Caco-2 (cell line): Measurements from ENCODE around the gene SLC25A17. TPM values are rescaled to one million over a fixed set of nuclear protein-coding genes. Genes with fewer than 3 reads are reported as not detected.

Experiments used
- BruUV-seq: library from RNA; stranded (reverse); fragments of 400-500 nt; replicated peaks from 2 replicates; lab custom pipeline; 2021; lab: Mats Ljungman, UMichigan
- CTCF ChIA-PET: fragments of 300-600 bp; sonication (Branson Sonifier 250); formaldehyde crosslinking; loops from one replicate; lab custom pipeline; 2022; ENCODE audit warnings: antibody characterized with exemption; lab: Charles Lee
- POLR2A ChIA-PET: fragments of 300-600 bp; sonication (Branson Sonifier 250); formaldehyde crosslinking; loops from one replicate; lab custom pipeline; 2022; ENCODE audit warnings: antibody characterized with exemption; lab: Charles Lee
- DNase-seq, 2 experiments: peaks; one replicate each; pipeline versions ENCODE4 v3.0.0 to v3.0.0-alpha.2; 2020 to 2022
- H3K27me3 ChIP-seq: replicated peaks from 2 replicates; pipeline ENCODE4 v1.6.0; 2011; ENCODE audit warnings: low read length; ENCODE audit not compliant: control insufficient read depth, insufficient read depth
- H3K36me3 ChIP-seq: 2 replicates; pipeline ENCODE4 v1.5.1; 2011; ENCODE audit warnings: low read length; ENCODE audit not compliant: control insufficient read depth, insufficient read depth
- H3K4me1 ChIP-seq: fragments of 250-450 bp; sonication (Bioruptor Pico); 2 replicates; pipeline ENCODE4 v1.5.1; 2020; ENCODE audit warnings: mild to moderate bottlenecking
- H3K4me3 ChIP-seq: 2 replicates; pipeline ENCODE4 v1.5.1; 2011; ENCODE audit warnings: low read depth, mild to moderate bottlenecking, control low read depth, low read length
- H3K9me3 ChIP-seq: fragments of 250-450 bp; sonication (Bioruptor Pico); 2 replicates; pipeline ENCODE4 v1.5.1; 2020; ENCODE audit warnings: mild to moderate bottlenecking, moderate library complexity
- H3K27ac Mint-ChIP-seq: one replicate; pipeline ENCODE4 v1.8.0; 2022; ENCODE audit warnings: mixed read lengths; ENCODE audit not compliant: unreplicated experiment
- H3K27me3 Mint-ChIP-seq: one replicate; pipeline ENCODE4 v1.8.0; 2022; ENCODE audit warnings: mixed read lengths; ENCODE audit not compliant: insufficient read depth, unreplicated experiment
- H3K36me3 Mint-ChIP-seq: one replicate; pipeline ENCODE4 v1.8.0; 2022; ENCODE audit warnings: mild to moderate bottlenecking, mixed read lengths; ENCODE audit not compliant: insufficient read depth, unreplicated experiment
- H3K4me1 Mint-ChIP-seq: one replicate; pipeline ENCODE4 v1.8.0; 2022; ENCODE audit warnings: low read depth, mixed read lengths; ENCODE audit not compliant: unreplicated experiment
- H3K4me3 Mint-ChIP-seq: one replicate; pipeline ENCODE4 v1.8.0; 2022; ENCODE audit warnings: mild to moderate bottlenecking, moderate library complexity, mixed read lengths; ENCODE audit not compliant: unreplicated experiment
- H3K9me3 Mint-ChIP-seq: one replicate; pipeline ENCODE4 v1.8.0; 2022; ENCODE audit warnings: mixed read lengths; ENCODE audit not compliant: unreplicated experiment
- intact Hi-C: fragments of 100-400 bp; cut with micrococcal nuclease; formaldehyde crosslinking; loops from one replicate; pipeline ENCODE4 v1.10.0; 2022; ENCODE audit not compliant: unreplicated experiment
- total RNA-seq: library from RNA; stranded (reverse); gene quantifications from 2 replicates; pipeline ENCODE4 v1.2.3, GENCODE V29; 2022
- TF ChIP-seq, protein P1 (sequence below), 2 experiments: fragments of 200-600 bp in 1 of 2; IDR thresholded peaks; 1 replicate in 1 of 2; 2 replicates in 1 of 2; pipeline versions ENCODE4 v1.5.1 to v1.8.0; 2011 to 2022; ENCODE audit warnings: antibody characterized with exemption in 1 of 2, control low read depth in 1 of 2, inconsistent platforms in 1 of 2, low read depth in 1 of 2, low read length in 1 of 2, mild to moderate bottlenecking in 1 of 2, moderate library complexity in 1 of 2; ENCODE audit not compliant: insufficient read depth in 1 of 2, severe bottlenecking in 1 of 2, unreplicated experiment in 1 of 2

Gene SLC25A17
- total RNA-seq, 1 experiment from 2014 or later, result 23.1 TPM

DNA sequence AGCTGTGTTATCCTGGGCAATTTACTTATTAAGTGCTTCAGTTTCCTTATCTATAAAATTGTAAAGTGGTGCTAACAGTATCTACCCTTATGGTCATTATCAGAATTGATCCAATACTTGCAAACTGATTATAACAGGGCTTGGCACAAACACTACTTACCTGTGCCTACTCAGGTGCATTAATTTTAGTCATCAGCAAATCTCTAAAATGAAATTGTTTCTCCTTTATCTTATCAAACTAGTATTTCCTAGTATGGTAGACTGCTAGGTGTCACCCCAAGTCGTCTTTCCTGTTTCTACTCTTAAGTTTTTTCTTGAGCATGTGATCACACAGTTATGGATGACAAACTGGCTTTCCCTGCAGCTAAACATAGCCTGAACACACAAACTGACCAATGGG, 4.3 kb upstream of the SLC25A17 start:
- Mint-ChIP-seq H3K36me3 (peaks cover 65% of the 10 kb centered on the region), H3K9me3 (no peaks in the 10 kb centered on the region), H3K27ac (no peak overlapping the region), H3K4me1 (no peaks in the 10 kb centered on the region), H3K27me3 (no peaks in the 10 kb centered on the region), H3K4me3 (no peak overlapping the region)
- no peak for DNase-seq
- ChIA-PET CTCF (no interaction called here), POLR2A (no interaction called here)
- no peaks in the 10 kb centered on the region for H3K36me3 ChIP-seq
- TF ChIP-seq, protein P1, sequence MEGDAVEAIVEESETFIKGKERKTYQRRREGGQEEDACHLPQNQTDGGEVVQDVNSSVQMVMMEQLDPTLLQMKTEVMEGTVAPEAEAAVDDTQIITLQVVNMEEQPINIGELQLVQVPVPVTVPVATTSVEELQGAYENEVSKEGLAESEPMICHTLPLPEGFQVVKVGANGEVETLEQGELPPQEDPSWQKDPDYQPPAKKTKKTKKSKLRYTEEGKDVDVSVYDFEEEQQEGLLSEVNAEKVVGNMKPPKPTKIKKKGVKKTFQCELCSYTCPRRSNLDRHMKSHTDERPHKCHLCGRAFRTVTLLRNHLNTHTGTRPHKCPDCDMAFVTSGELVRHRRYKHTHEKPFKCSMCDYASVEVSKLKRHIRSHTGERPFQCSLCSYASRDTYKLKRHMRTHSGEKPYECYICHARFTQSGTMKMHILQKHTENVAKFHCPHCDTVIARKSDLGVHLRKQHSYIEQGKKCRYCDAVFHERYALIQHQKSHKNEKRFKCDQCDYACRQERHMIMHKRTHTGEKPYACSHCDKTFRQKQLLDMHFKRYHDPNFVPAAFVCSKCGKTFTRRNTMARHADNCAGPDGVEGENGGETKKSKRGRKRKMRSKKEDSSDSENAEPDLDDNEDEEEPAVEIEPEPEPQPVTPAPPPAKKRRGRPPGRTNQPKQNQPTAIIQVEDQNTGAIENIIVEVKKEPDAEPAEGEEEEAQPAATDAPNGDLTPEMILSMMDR (IDR thresholded peaks at IDR 0.05; ENCODE audit: insufficient read depth in 1 of 2, low read depth in 1 of 2, low read length in 1 of 2, severe bottlenecking in 1 of 2, unreplicated experiment in 1 of 2), result no peak
- no peaks in the 10 kb centered on the region for H3K27me3 ChIP-seq
- peaks cover 34% of the 10 kb centered on the region for H3K4me1 ChIP-seq
- BruUV-seq, result no TSS peak
- intact Hi-C loops, result no loop called here
- no peaks in the 10 kb centered on the region for H3K9me3 ChIP-seq
- H3K4me3 ChIP-seq, result no peak overlapping the region

DNA sequence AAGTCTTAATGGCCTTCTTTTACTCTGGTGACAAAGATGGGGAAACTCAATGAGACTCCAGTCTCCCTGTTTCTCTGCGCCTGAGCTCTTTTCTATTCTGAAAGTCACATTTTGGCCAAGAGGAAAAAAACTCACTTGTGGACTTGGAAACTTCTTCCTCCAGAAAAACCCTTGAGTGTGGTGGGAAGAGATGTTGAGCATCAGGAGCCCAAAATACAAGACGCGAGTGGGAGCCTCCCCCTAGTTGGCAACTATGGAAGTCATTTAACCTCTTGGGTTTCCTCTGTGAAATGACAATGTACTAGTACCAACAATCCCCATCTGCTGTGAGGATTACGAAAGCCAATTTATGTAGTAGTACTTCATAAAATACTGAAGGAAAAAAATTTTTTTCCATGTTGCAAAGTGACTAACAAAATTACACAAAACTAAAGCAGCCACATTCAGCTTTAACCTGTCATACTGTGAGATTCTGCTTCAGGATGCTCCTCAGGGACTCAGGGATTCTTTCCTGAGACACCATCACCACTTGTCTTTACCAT, 524 bp upstream of the SLC25A17 start:
- no peak for DNase-seq
- H3K27ac Mint-ChIP-seq, result peak overlapping the region; percentile 73
- H3K4me1 Mint-ChIP-seq, result peaks cover 16% of the 10 kb centered on the region
- no peaks in the 10 kb centered on the region for H3K27me3 Mint-ChIP-seq
- H3K4me1 ChIP-seq, result peaks cover 15% of the 10 kb centered on the region; the same call in 1 of the 2 replicates
- peak overlapping the region; percentile 37 for H3K4me3 ChIP-seq
- POLR2A ChIA-PET, result interaction anchor here (0.6 to 0.9 kb wide), 2 partner anchors 19 to 38 kb away, joined by 3 to 5 read pairs; no protein-coding TSS in a partner anchor
- TF ChIP-seq, protein P1 (IDR thresholded peaks at IDR 0.05; ENCODE audit: insufficient read depth in 1 of 2, low read depth in 1 of 2, low read length in 1 of 2, severe bottlenecking in 1 of 2, unreplicated experiment in 1 of 2), result no peak
- H3K9me3 Mint-ChIP-seq, result no peaks in the 10 kb centered on the region
- intact Hi-C loops, result no loop called here
- H3K36me3 Mint-ChIP-seq, result peaks cover 56% of the 10 kb centered on the region
- CTCF ChIA-PET, result interaction anchor here (0.6 to 2.1 kb wide), 2 partner anchors 107 to 137 kb away, joined by 5 to 9 read pairs; no protein-coding TSS in a partner anchor
- H3K27me3 ChIP-seq, result no peaks in the 10 kb centered on the region
- no peaks in the 10 kb centered on the region for H3K9me3 ChIP-seq
- peak overlapping the region; percentile 81 for H3K4me3 Mint-ChIP-seq
- H3K36me3 ChIP-seq, result no peaks in the 10 kb centered on the region
- BruUV-seq, result TSS peak; percentile 93

GRCh38 chr22:40818192-40818746, 877 bp downstream of the SLC25A17 start:
- Mint-ChIP-seq H3K4me3 (peak overlapping the region; percentile 81), H3K9me3 (no peaks in the 10 kb centered on the region), H3K4me1 (peaks cover 16% of the 10 kb centered on the region), H3K36me3 (peaks cover 45% of the 10 kb centered on the region), H3K27me3 (no peaks in the 10 kb centered on the region), H3K27ac (peak overlapping the region; percentile 73)
- Histone ChIP-seq H3K36me3 (no peaks in the 10 kb centered on the region), H3K4me3 (peak overlapping the region; percentile 88), H3K27me3 (no peaks in the 10 kb centered on the region), H3K4me1 (peaks cover 15% of the 10 kb centered on the region; the same call in 1 of the 2 replicates), H3K9me3 (no peaks in the 10 kb centered on the region)
- intact Hi-C loops, result no loop called here
- TSS peak; percentile 43 for BruUV-seq
- CTCF ChIA-PET, result interaction anchor here (1.3 to 2.1 kb wide), 2 partner anchors 81 to 135 kb away, joined by 9 to 12 read pairs; no protein-coding TSS in a partner anchor
- POLR2A ChIA-PET, result no interaction called here
- no peak for DNase-seq
- TF ChIP-seq, protein P1 (IDR thresholded peaks at IDR 0.05; ENCODE audit: insufficient read depth in 1 of 2, low read depth in 1 of 2, low read length in 1 of 2, severe bottlenecking in 1 of 2, unreplicated experiment in 1 of 2), result no peak
